ENCODE results near the gene KRCC1.

KRCC1 gene

DNA sequence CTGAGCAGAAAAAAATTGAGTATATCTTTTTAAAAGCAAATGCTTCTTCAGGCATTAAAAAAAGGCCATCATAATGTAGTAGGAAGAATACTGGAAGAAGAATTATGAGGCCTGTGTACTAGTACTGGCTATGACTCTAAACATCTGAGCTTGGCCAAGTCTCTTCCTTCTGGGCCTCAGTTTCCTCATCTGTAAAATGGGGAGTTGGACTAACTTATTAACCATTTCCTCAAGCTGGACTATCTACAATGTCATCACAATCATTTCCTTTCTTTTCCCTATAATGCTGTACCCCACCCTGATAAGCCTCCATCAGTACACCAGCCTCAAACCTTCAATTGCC lies 42.9 kb upstream of the KRCC1 start:
- H3K9me2 ChIP-seq (replicated peaks; ENCODE audit: low read depth, low read length), result no peaks in the 10 kb centered on the region
- H3K9me3 ChIP-seq (ENCODE audit: insufficient read depth, low read depth, low read length), result no peaks in the 10 kb centered on the region
- TF ChIP-seq, protein P1, sequence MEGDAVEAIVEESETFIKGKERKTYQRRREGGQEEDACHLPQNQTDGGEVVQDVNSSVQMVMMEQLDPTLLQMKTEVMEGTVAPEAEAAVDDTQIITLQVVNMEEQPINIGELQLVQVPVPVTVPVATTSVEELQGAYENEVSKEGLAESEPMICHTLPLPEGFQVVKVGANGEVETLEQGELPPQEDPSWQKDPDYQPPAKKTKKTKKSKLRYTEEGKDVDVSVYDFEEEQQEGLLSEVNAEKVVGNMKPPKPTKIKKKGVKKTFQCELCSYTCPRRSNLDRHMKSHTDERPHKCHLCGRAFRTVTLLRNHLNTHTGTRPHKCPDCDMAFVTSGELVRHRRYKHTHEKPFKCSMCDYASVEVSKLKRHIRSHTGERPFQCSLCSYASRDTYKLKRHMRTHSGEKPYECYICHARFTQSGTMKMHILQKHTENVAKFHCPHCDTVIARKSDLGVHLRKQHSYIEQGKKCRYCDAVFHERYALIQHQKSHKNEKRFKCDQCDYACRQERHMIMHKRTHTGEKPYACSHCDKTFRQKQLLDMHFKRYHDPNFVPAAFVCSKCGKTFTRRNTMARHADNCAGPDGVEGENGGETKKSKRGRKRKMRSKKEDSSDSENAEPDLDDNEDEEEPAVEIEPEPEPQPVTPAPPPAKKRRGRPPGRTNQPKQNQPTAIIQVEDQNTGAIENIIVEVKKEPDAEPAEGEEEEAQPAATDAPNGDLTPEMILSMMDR (conservative IDR thresholded peaks at IDR 0.05; ENCODE audit: low read length), result no peak
- TF ChIP-seq EZH2phosphoT487 (IDR thresholded peaks at IDR 0.05; ENCODE audit: borderline replicate concordance), result no peak
- H3K9ac ChIP-seq (ENCODE audit: low read depth, low read length, poor library complexity, severe bottlenecking), result no peak overlapping the region
- no peak overlapping the region for H3K4me3 ChIP-seq (ENCODE audit: low read length, poor library complexity, severe bottlenecking)
- no peaks in the 10 kb centered on the region for H3K4me1 ChIP-seq (ENCODE audit: insufficient read depth, low read length, poor library complexity, severe bottlenecking)
- H3K36me3 ChIP-seq (ENCODE audit: insufficient read depth, low read length), result no peaks in the 10 kb centered on the region
- H4K20me1 ChIP-seq (ENCODE audit: insufficient read depth, low read length, poor library complexity, severe bottlenecking), result no peaks in the 10 kb centered on the region
- H2AFZ ChIP-seq (ENCODE audit: low read length), result no peak overlapping the region
- no peaks in the 10 kb centered on the region for H3K79me2 ChIP-seq (ENCODE audit: insufficient read depth, low read length)
- no peaks in the 10 kb centered on the region for H3K27me3 ChIP-seq (ENCODE audit: insufficient read depth, low read length, poor library complexity, severe bottlenecking)
- no peak overlapping the region for H3K4me2 ChIP-seq (ENCODE audit: low read depth, low read length, poor library complexity, severe bottlenecking)
- no peaks in the 10 kb centered on the region for H3F3A ChIP-seq (ENCODE audit: low read depth)

DNA sequence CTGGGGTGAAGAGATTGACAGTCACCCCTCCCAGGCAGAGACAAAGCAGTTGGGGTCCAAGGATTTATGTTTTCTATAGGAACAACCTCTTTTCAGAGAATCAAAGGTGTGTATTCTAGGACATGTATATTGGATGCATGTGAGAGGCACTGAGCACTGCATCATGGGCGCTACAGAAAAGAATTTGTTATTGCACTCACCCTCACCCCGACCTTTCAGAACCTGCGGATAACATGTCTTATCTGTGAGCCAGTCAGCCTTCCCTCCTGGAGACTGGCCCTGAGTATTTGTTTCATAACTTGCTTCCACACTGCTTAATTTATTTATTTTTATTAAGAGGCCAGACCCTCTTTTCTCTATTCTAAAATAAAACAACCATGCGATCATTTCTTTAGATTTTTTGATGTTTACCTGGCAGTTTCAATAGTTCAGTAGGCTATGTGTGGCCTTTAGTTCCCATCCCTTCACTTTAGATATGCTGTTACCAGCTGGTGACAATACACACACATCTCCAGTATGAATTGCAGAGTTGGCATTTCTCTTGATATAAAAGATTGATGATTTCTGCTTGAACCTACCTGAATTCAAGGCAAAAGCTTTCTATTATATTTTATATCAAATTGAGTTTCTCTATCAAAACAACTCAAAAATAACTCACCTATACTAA lies 42.4 kb upstream of the KRCC1 start:
- no peaks in the 10 kb centered on the region for H3K27me3 ChIP-seq (ENCODE audit: insufficient read depth, low read length, poor library complexity, severe bottlenecking)
- no peak overlapping the region for H2AFZ ChIP-seq (ENCODE audit: low read length)
- no peaks in the 10 kb centered on the region for H3K9me2 ChIP-seq (replicated peaks; ENCODE audit: low read depth, low read length)
- no peaks in the 10 kb centered on the region for H4K20me1 ChIP-seq (ENCODE audit: insufficient read depth, low read length, poor library complexity, severe bottlenecking)
- no peak overlapping the region for H3K4me2 ChIP-seq (ENCODE audit: low read depth, low read length, poor library complexity, severe bottlenecking)
- H3K4me3 ChIP-seq (ENCODE audit: low read length, poor library complexity, severe bottlenecking), result no peak overlapping the region
- H3K9ac ChIP-seq (ENCODE audit: low read depth, low read length, poor library complexity, severe bottlenecking), result no peak overlapping the region
- H3K79me2 ChIP-seq (ENCODE audit: insufficient read depth, low read length), result no peaks in the 10 kb centered on the region
- H3K9me3 ChIP-seq (ENCODE audit: insufficient read depth, low read depth, low read length), result no peaks in the 10 kb centered on the region
- H3K4me1 ChIP-seq (ENCODE audit: insufficient read depth, low read length, poor library complexity, severe bottlenecking), result no peaks in the 10 kb centered on the region
- TF ChIP-seq EZH2phosphoT487 (IDR thresholded peaks at IDR 0.05; ENCODE audit: borderline replicate concordance), result no peak
- TF ChIP-seq, protein P1 (conservative IDR thresholded peaks at IDR 0.05; ENCODE audit: low read length), result no peak
- no peaks in the 10 kb centered on the region for H3F3A ChIP-seq (ENCODE audit: low read depth)
- no peaks in the 10 kb centered on the region for H3K36me3 ChIP-seq (ENCODE audit: insufficient read depth, low read length)

DNA sequence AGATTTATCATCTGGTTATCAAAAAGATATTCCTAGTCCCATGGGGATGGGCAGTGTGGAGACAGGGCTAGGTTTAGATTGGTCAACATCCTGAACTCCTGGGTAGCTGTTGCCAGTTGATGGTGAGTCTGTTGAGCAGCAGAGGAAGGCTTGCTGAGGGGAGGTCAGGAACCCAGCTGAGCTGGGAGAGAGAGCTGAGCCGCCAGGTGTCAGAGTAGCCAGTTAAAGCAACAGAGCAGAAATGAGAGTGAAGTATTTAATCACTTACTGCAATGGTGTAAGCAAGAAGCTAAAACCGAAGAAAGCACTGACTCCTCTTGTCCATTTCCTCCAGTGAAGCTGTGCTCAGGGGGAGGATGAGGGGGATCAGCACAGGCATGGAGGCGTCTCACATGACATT lies 41.6 kb upstream of the KRCC1 start:
- no peaks in the 10 kb centered on the region for H3K27me3 ChIP-seq (ENCODE audit: insufficient read depth, low read length, poor library complexity, severe bottlenecking)

More for the DNA sequence above, 41.6 kb upstream of the KRCC1 start:
- Histone ChIP-seq H3K4me1 (ENCODE audit: insufficient read depth, low read length, poor library complexity, severe bottlenecking) (no peaks in the 10 kb centered on the region), H3K9ac (ENCODE audit: low read depth, low read length, poor library complexity, severe bottlenecking) (no peak overlapping the region), H3K4me2 (ENCODE audit: low read depth, low read length, poor library complexity, severe bottlenecking) (no peak overlapping the region), H3K4me3 (ENCODE audit: low read length, poor library complexity, severe bottlenecking) (no peak overlapping the region), H3K79me2 (ENCODE audit: insufficient read depth, low read length) (no peaks in the 10 kb centered on the region), H3K9me3 (ENCODE audit: insufficient read depth, low read depth, low read length) (no peaks in the 10 kb centered on the region), H3K9me2 (replicated peaks; ENCODE audit: low read depth, low read length) (no peaks in the 10 kb centered on the region), H2AFZ (ENCODE audit: low read length) (no peak overlapping the region), H3F3A (ENCODE audit: low read depth) (no peaks in the 10 kb centered on the region), H4K20me1 (ENCODE audit: insufficient read depth, low read length, poor library complexity, severe bottlenecking) (no peaks in the 10 kb centered on the region), H3K36me3 (ENCODE audit: insufficient read depth, low read length) (no peaks in the 10 kb centered on the region)
- TF ChIP-seq, protein P1 (conservative IDR thresholded peaks at IDR 0.05; ENCODE audit: low read length), result no peak
- TF ChIP-seq EZH2phosphoT487 (IDR thresholded peaks at IDR 0.05; ENCODE audit: borderline replicate concordance), result no peak
